ENCODE results near the gene RUBCN.

- TF ChIP-seq, protein P1, sequence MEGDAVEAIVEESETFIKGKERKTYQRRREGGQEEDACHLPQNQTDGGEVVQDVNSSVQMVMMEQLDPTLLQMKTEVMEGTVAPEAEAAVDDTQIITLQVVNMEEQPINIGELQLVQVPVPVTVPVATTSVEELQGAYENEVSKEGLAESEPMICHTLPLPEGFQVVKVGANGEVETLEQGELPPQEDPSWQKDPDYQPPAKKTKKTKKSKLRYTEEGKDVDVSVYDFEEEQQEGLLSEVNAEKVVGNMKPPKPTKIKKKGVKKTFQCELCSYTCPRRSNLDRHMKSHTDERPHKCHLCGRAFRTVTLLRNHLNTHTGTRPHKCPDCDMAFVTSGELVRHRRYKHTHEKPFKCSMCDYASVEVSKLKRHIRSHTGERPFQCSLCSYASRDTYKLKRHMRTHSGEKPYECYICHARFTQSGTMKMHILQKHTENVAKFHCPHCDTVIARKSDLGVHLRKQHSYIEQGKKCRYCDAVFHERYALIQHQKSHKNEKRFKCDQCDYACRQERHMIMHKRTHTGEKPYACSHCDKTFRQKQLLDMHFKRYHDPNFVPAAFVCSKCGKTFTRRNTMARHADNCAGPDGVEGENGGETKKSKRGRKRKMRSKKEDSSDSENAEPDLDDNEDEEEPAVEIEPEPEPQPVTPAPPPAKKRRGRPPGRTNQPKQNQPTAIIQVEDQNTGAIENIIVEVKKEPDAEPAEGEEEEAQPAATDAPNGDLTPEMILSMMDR (optimal IDR thresholded peaks at IDR 0.05 in 1 of 3, IDR thresholded peaks at IDR 0.05 in 1 of 3, conservative IDR thresholded peaks at IDR 0.05 in 1 of 3; ENCODE audit: extremely low read depth in 1 of 3, insufficient read depth in 2 of 3, low read length in 3 of 3): no peak
- no peak for TF ChIP-seq EZH2 (IDR thresholded peaks at IDR 0.05; ENCODE audit: low read length)
Measured at GRCh38 chr3:197749315-197749600, 12.6 kb upstream of the RUBCN start.
